Ramos (cell line): Measurements from ENCODE around the gene F5.

Experiments used
- in situ Hi-C: fragments of 300-500 bp; cut with MboI; formaldehyde crosslinking; loops from one replicate; pipeline ENCODE4 v1.14.3; 2022; ENCODE audit warnings: low sequenced_read_pairs; ENCODE audit not compliant: unreplicated experiment

Gene F5

GRCh38 chr1:169485431-169486280, 100.6 kb downstream of the F5 start, which contains the start of gene SLC19A2:
SLC19A2 (minus strand) TSS chr1:169485944; CDS start chr1:169485766, 178 bp downstream.
- in situ Hi-C loops: no loop called here

- in situ Hi-C loops: no loop called here
These were observed 101.4 kb downstream of the F5 start for GRCh38 chr1:169484683-169485430.

GRCh38 chr1:169484101-169484500, 102.2 kb downstream of the F5 start:
- in situ Hi-C loops: no loop called here

GRCh38 chr1:169483500-169483966, 102.7 kb downstream of the F5 start:
- in situ Hi-C loops: no loop called here

GRCh38 chr1:169479363-169480066, 106.8 kb downstream of the F5 start:
- in situ Hi-C loops: no loop called here

GRCh38 chr1:169478094-169478672, 108.1 kb downstream of the F5 start:
- in situ Hi-C loops: no loop called here

- in situ Hi-C loops: no loop called here
These were observed 110.4 kb downstream of the F5 start for GRCh38 chr1:169475806-169476387.

GRCh38 chr1:169474302-169474995, 111.8 kb downstream of the F5 start:
- in situ Hi-C loops: no loop called here

- in situ Hi-C loops: no loop called here
These were observed 112.9 kb downstream of the F5 start for GRCh38 chr1:169473347-169473746.

- in situ Hi-C loops: no loop called here
These were observed 113.5 kb downstream of the F5 start for GRCh38 chr1:169472738-169473137.

GRCh38 chr1:169468982-169469381, 117.3 kb downstream of the F5 start:
- in situ Hi-C loops: no loop called here

GRCh38 chr1:169466259-169467230, 119.7 kb downstream of the F5 start:
- in situ Hi-C loops: no loop called here

GRCh38 chr1:169465281-169465680, 121.0 kb downstream of the F5 start:
- in situ Hi-C loops: no loop called here
